ENCODE data around the gene WHRN. TPM values are rescaled to one million over a fixed set of nuclear protein-coding genes. Genes with fewer than 3 reads are reported as not detected.

WHRN gene
- total and polyA plus RNA-seq, 2 of the 13 experiments (the other 11 are each of a cell fraction or from before 2014, with no cell fraction given) = 2.3 to 5.3 TPM

GRCh38 chr9:114499528-114499927 is 5.7 kb downstream of the WHRN start:
- no TSS peak for BruUV-seq (replicated peaks)
- ATAC-seq (no peak), DNase-seq (ENCODE audit: low spot score) (no peak), FAIRE-seq (no peak)
- Histone ChIP-seq H3K9ac (ENCODE audit: insufficient read depth, low read depth, low read length) (no peak overlapping the region), H4K20me1 (ENCODE audit: insufficient read depth, low read length) (no peaks in the 10 kb centered on the region), H2AFZ (ENCODE audit: low read length) (no peak overlapping the region), H3K9me3 (ENCODE audit: low read length) (no peaks in the 10 kb centered on the region), H3K4me2 (ENCODE audit: low read depth, low read length) (no peak overlapping the region), H3K36me3 (replicated peaks in 1 of 2; ENCODE audit: control insufficient read depth in 1 of 2, insufficient read depth in 2 of 2, low read length in 2 of 2) (no peaks in the 10 kb centered on the region), H3K27ac (ENCODE audit: extremely low read length, insufficient read depth, low read length) (no peak overlapping the region), H3K4me1 (ENCODE audit: insufficient read depth, low read length) (peaks cover 32% of the 10 kb centered on the region), H3K4me3 (replicated peaks in 1 of 3; ENCODE audit: insufficient read depth in 1 of 3, low read depth in 2 of 3, low read length in 3 of 3) (no peak overlapping the region), H3K79me2 (ENCODE audit: insufficient read depth, low read length) (no peaks in the 10 kb centered on the region), H3K27me3 (ENCODE audit: control insufficient read depth in 1 of 2, insufficient read depth in 2 of 2, low read length in 2 of 2) (no peaks in the 10 kb centered on the region)
- POLR2A ChIA-PET = no interaction called here
- CTCF ChIA-PET (ENCODE audit: low intra/inter-chr PET ratio, low total read pairs) = no interaction called here
- no peak for TF ChIP-seq HNF1B (CRISPR knock-in tag; IDR thresholded peaks at IDR 0.05)
- no peak for TF ChIP-seq NFAT5 (CRISPR knock-in tag; IDR thresholded peaks at IDR 0.05)
- TF ChIP-seq CBX5 (CRISPR knock-in tag; IDR thresholded peaks at IDR 0.05; ENCODE audit: borderline replicate concordance) = no peak
- no peak for TF ChIP-seq ZSCAN12 (CRISPR knock-in tag; IDR thresholded peaks at IDR 0.05)
- TF ChIP-seq HES4 (CRISPR knock-in tag; IDR thresholded peaks at IDR 0.05; ENCODE audit: borderline replicate concordance) = no peak
- TF ChIP-seq SMAD1 (CRISPR knock-in tag; IDR thresholded peaks at IDR 0.05; ENCODE audit: borderline replicate concordance, low read depth) = no peak
- TF ChIP-seq ZNF275 (CRISPR knock-in tag; IDR thresholded peaks at IDR 0.05; ENCODE audit: borderline replicate concordance) = no peak
- TF ChIP-seq RAD51 (IDR thresholded peaks at IDR 0.05; ENCODE audit: borderline replicate concordance) = no peak
- intact Hi-C loops (cut with micrococcal nuclease; ENCODE audit: unreplicated experiment) (no loop called here), in situ Hi-C loops (cut with HindIII; ENCODE audit: extremely low pct_ligation_motif_present, low pct_unique_long_range_greater_than_20kb) (no loop called here)
- 95% methylated on average over 7 of the region's 9 CpGs for WGBS (ENCODE audit: low lambda C conversion rate)

Data from HepG2 (cell line).